HCT116 (cell line): Measurements from ENCODE around the gene LAMC3. TPM values are rescaled to one million over a fixed set of nuclear protein-coding genes. Genes with fewer than 3 reads are reported as not detected.

Experiments used
- ATAC-seq: fragments of 200-7000 bp; cut with Tn5 transposase; 2 replicates; pipeline ENCODE4 v1.9.1; 2020; ENCODE audit warnings: mild to moderate bottlenecking, moderate library complexity
- BruUV-seq: library from RNA; stranded (reverse); fragments of 400-500 nt; replicated peaks from 2 replicates; lab custom pipeline; 2021; lab: Mats Ljungman, UMichigan
- CTCF ChIA-PET: fragments of 300-600 bp; sonication (Branson Sonifier 250); formaldehyde crosslinking; loops from one replicate; lab custom pipeline; 2021; ENCODE audit warnings: antibody characterized with exemption; lab: Charles Lee
- POLR2A ChIA-PET: fragments of 300-600, 350-600 bp; sonication (Branson Sonifier 250); formaldehyde crosslinking; loops from one replicate; lab custom pipeline; 2021; ENCODE audit warnings: antibody characterized with exemption; lab: Charles Lee
- RAD21 ChIA-PET, 2 experiments: fragments of 300-600 bp; sonication (Branson Sonifier 250); formaldehyde crosslinking; loops; one replicate each; lab custom pipeline; 2023; ENCODE audit warnings: low total read pairs in 2 of 2; ENCODE audit not compliant: uncharacterized antibody in 2 of 2, unreplicated experiment in 2 of 2, low non-redundant PET in 1 of 2; lab: Charles Lee
- DNase-seq: peaks from one replicate; pipeline ENCODE4 v3.0.0-alpha.2; 2010; ENCODE audit warnings: low read depth, low spot score
- H2AFZ ChIP-seq: fragments of 200-600 bp; shearing (Covaris generic), sonication (generic); 2 replicates; pipeline ENCODE4 v1.6.1; 2017; ENCODE audit warnings: low read depth, mixed run types, mixed read lengths, antibody characterized with exemption, low read length; ENCODE audit not compliant: poor library complexity, severe bottlenecking
- H3K27ac ChIP-seq: 2 replicates; pipeline ENCODE4 v1.5.1; 2012; ENCODE audit warnings: low read depth, low read length
- H3K27me3 ChIP-seq: fragments of 200-600 bp; sonication (generic); 2 replicates; pipeline ENCODE4 v1.6.1; 2016; ENCODE audit warnings: mixed run types, low read length, mixed read lengths; ENCODE audit not compliant: insufficient read depth
- H3K36me3 ChIP-seq, 2 experiments: fragments of 200-500 bp in 1 of 2; fragments of 200-600 bp in 1 of 2; sonication (Bioruptor generic) in 1 of 2; sonication (generic) in 1 of 2; 2 replicates each; pipeline versions ENCODE4 v1.5.1 to v1.6.1; 2014 to 2016; ENCODE audit warnings: low read length in 2 of 2, inconsistent platforms in 1 of 2, mixed read lengths in 1 of 2, mixed run types in 1 of 2; ENCODE audit not compliant: insufficient read depth in 2 of 2, control insufficient read depth in 1 of 2
- H3K4me1 ChIP-seq, 2 experiments: fragments of 200-600 bp in 1 of 2; sonication (generic) in 1 of 2; 2 replicates each; pipeline versions ENCODE4 v1.5.1 to v1.6.1; 2012 to 2017; ENCODE audit warnings: low read length in 2 of 2, inconsistent platforms in 1 of 2, mild to moderate bottlenecking in 1 of 2, mixed read lengths in 1 of 2, mixed run types in 1 of 2, moderate library complexity in 1 of 2; ENCODE audit not compliant: insufficient read depth in 2 of 2, control insufficient read depth in 1 of 2
- H3K4me2 ChIP-seq: fragments of 200-600 bp; sonication (generic); 2 replicates; pipeline ENCODE4 v1.6.1; 2017; ENCODE audit warnings: mixed run types, low read length, mixed read lengths
- H3K4me3 ChIP-seq, 2 experiments: fragments of 200-600 bp in 1 of 2; sonication (generic) in 1 of 2; replicated peaks in 1 of 2; 2 replicates each; pipeline ENCODE4 v1.5.1; 2011 to 2016; ENCODE audit warnings: low read length in 2 of 2, control low read depth in 1 of 2, low read depth in 1 of 2, mild to moderate bottlenecking in 1 of 2, mixed read lengths in 1 of 2, mixed run types in 1 of 2
- H3K79me2 ChIP-seq: fragments of 200-600 bp; sonication (generic); 2 replicates; pipeline ENCODE4 v1.6.1; 2017; ENCODE audit warnings: mild to moderate bottlenecking, mixed run types, low read length, moderate library complexity, mixed read lengths; ENCODE audit not compliant: insufficient read depth
- H3K9ac ChIP-seq: fragments of 200-600 bp; sonication (generic); 2 replicates; pipeline ENCODE4 v1.6.1; 2016; ENCODE audit warnings: low read length, mixed read lengths
- H3K9me2 ChIP-seq: fragments of 200-600 bp; sonication (generic), shearing (Covaris generic); 2 replicates; pipeline ENCODE4 v1.6.1; 2017; ENCODE audit warnings: mixed run types, mild to moderate bottlenecking, moderate library complexity; ENCODE audit not compliant: insufficient read depth
- H3K9me3 ChIP-seq, 2 experiments: fragments of 200-500 bp in 1 of 2; fragments of 200-600 bp in 1 of 2; sonication (Bioruptor generic) in 1 of 2; sonication (generic) in 1 of 2; 2 replicates each; pipeline ENCODE4 v1.6.1; 2014 to 2017; ENCODE audit warnings: low read length in 2 of 2, mixed read lengths in 2 of 2, inconsistent platforms in 1 of 2, low read depth in 1 of 2, mild to moderate bottlenecking in 1 of 2, mixed run types in 1 of 2, moderate library complexity in 1 of 2; ENCODE audit not compliant: control insufficient read depth in 1 of 2, insufficient read depth in 1 of 2
- H4K20me1 ChIP-seq: fragments of 200-600 bp; sonication (generic), shearing (Covaris generic); 2 replicates; pipeline ENCODE4 v1.6.1; 2017; ENCODE audit warnings: mixed run types, mild to moderate bottlenecking, moderate library complexity; ENCODE audit not compliant: insufficient read depth
- CBX3 ChIP-seq: IDR thresholded peaks from 2 replicates; pipeline ENCODE4 v1.6.1; 2012; ENCODE audit warnings: low read depth
- CEBPB ChIP-seq: IDR thresholded peaks from 2 replicates; pipeline ENCODE4 v1.6.1; 2012; ENCODE audit warnings: low read depth
- EGR1 ChIP-seq: IDR thresholded peaks from 2 replicates; pipeline ENCODE4 v1.6.1; 2012; ENCODE audit warnings: low read depth
- EZH2 ChIP-seq: fragments of 200-600 bp; sonication (generic); IDR thresholded peaks from 2 replicates; pipeline ENCODE4 v1.6.1; 2017; ENCODE audit warnings: antibody characterized with exemption, mixed run types
- FOSL1 ChIP-seq: IDR thresholded peaks from 2 replicates; pipeline ENCODE4 v1.6.1; 2012; ENCODE audit warnings: low read depth
- JUND ChIP-seq: IDR thresholded peaks from 2 replicates; pipeline ENCODE4 v1.6.1; 2012
- POLR2A ChIP-seq: IDR thresholded peaks from 2 replicates; pipeline ENCODE4 v1.7.0; 2011; ENCODE audit warnings: borderline replicate concordance; ENCODE audit not compliant: insufficient read depth, insufficient read length; ENCODE audit errors: extremely low read depth
- POLR2AphosphoS5 ChIP-seq: IDR thresholded peaks from 2 replicates; pipeline ENCODE4 v1.6.1; 2011; ENCODE audit warnings: mild to moderate bottlenecking, low read depth, low read length, moderate library complexity
- RAD21 ChIP-seq: IDR thresholded peaks from 2 replicates; pipeline ENCODE4 v1.6.1; 2012; ENCODE audit warnings: low read depth, mild to moderate bottlenecking
- SIN3A ChIP-seq: IDR thresholded peaks from 2 replicates; pipeline ENCODE4 v1.6.1; 2012; ENCODE audit warnings: low read depth
- SP1 ChIP-seq: IDR thresholded peaks from 2 replicates; pipeline ENCODE4 v1.6.1; 2012; ENCODE audit warnings: low read depth
- TCF7L2 ChIP-seq: IDR thresholded peaks from 2 replicates; pipeline ENCODE4 v1.7.0; 2011; ENCODE audit warnings: borderline replicate concordance, inconsistent platforms; ENCODE audit not compliant: insufficient read depth, insufficient read length; ENCODE audit errors: extremely low read depth
- YY1 ChIP-seq: IDR thresholded peaks from 2 replicates; pipeline ENCODE4 v1.6.1; 2011; ENCODE audit warnings: low read length, low read depth, moderate library complexity, mild to moderate bottlenecking; ENCODE audit not compliant: insufficient replicate concordance; ENCODE audit errors: extremely low read depth
- ZFX ChIP-seq: fragments of 450-650 bp; IDR thresholded peaks from 2 replicates; pipeline ENCODE4 v1.6.1; 2017
- intact Hi-C: fragments of 100-400 bp; cut with micrococcal nuclease; formaldehyde crosslinking; loops from 2 replicates; pipeline ENCODE4 v1.10.0; 2022
- total RNA-seq: library from RNA; stranded (reverse); gene quantifications from one replicate; pipeline ENCODE4 v1.2.1, GENCODE V29; 2021; ENCODE audit not compliant: unreplicated experiment
- TF ChIP-seq, protein P1 (sequence below): IDR thresholded peaks from 2 replicates; pipeline ENCODE4 v1.6.1; 2011; ENCODE audit warnings: mild to moderate bottlenecking, low read length, moderate library complexity; ENCODE audit not compliant: insufficient replicate concordance; ENCODE audit errors: extremely low read depth

LAMC3 gene
- total RNA-seq, 1 experiment from 2014 or later, result 7.7 TPM

DNA sequence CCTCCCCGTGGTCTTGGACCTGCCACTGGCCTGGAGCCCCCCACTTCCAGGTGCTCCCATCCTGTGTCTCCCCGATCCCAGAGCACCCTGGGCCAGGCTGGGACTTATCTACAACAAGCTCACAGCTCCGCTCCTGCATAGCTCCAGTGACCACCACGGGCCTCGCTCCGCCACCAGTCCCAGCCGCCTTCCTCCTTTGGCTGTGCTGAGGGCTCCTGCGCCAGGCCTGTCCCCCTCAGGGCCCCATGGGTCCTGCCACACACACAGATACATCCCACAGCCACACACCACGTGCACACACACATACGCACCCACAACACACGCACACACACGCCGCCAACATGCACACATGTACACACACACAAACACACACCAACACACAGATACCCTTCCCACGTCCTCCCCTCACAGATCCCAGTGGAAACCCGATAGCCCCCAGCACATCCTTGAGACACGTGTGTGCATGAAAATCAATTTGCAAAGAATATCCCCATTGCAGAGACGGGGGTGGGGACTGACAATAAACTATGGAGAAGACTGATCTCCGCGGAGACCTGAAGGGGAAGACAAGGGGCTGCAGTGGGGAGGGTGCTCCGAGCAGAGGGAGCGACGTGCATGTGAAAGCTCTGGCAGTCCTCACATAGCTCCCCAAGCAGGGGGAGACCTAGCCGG, 18.5 kb upstream of the LAMC3 start (continued):
- TF ChIP-seq SP1, result no peak
- TF ChIP-seq JUND, result no peak
- no peak for TF ChIP-seq POLR2AphosphoS5
- TF ChIP-seq ZFX, result no peak
- no peak for TF ChIP-seq FOSL1

DNA sequence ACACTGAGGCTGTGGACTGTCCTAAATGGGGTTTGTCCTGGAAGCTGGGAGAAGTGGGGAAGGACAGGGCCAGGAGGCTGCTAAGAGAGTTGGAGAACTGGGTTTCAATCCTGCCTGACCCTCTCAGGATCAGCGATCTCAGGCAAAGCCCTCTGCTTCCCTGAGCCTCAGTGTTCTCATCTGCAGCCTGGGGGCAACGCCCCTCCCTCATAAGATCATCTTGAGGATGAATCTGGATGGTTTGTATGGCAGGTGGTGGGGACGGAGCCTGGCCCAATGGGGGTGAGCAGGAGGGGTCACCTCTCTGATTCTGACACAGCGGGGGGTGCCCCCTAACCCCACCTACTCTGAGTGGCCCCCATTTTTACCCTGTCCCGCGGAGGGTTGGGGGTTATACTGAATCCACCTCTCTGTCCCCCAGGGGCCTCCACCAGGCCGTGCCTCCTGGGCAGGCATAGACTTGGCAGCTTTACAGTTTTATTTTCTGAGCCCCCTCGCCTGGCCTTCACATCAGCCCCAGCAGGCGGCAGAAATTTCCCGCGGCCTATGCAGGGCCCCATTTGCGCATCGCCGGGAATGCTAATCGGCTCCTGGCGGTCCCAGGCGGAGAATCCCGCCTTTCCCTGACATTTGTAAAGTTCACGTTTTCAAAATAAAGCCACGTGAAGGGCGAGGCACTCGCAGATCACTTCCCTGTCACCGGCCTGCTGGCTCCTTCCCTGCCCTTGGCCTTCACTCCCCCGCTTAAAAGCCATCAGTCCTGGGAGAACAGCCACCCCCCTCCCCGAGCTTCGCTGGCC, 17.8 kb upstream of the LAMC3 start:
- Histone ChIP-seq H2AFZ (no peak overlapping the region), H3K9me3 (no peaks in the 10 kb centered on the region), H3K79me2 (no peaks in the 10 kb centered on the region), H3K36me3 (no peaks in the 10 kb centered on the region), H4K20me1 (no peaks in the 10 kb centered on the region), H3K4me2 (no peak overlapping the region), H3K27ac (no peak overlapping the region), H3K9ac (no peak overlapping the region), H3K27me3 (no peaks in the 10 kb centered on the region), H3K4me3 (no peak overlapping the region), H3K9me2 (no peaks in the 10 kb centered on the region), H3K4me1 (peaks cover 5 to 17% of the 10 kb centered on the region in 2 experiments; a peak in 3 of 4 replicates)
- TF ChIP-seq RAD21, result no peak
- TF ChIP-seq, protein P1, sequence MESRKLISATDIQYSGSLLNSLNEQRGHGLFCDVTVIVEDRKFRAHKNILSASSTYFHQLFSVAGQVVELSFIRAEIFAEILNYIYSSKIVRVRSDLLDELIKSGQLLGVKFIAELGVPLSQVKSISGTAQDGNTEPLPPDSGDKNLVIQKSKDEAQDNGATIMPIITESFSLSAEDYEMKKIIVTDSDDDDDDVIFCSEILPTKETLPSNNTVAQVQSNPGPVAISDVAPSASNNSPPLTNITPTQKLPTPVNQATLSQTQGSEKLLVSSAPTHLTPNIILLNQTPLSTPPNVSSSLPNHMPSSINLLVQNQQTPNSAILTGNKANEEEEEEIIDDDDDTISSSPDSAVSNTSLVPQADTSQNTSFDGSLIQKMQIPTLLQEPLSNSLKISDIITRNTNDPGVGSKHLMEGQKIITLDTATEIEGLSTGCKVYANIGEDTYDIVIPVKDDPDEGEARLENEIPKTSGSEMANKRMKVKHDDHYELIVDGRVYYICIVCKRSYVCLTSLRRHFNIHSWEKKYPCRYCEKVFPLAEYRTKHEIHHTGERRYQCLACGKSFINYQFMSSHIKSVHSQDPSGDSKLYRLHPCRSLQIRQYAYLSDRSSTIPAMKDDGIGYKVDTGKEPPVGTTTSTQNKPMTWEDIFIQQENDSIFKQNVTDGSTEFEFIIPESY, result no peak
- TF ChIP-seq ZFX, result no peak
- no peak for TF ChIP-seq SIN3A
- TF ChIP-seq YY1, result no peak
- TF ChIP-seq CEBPB, result no peak
- no peak for TF ChIP-seq EGR1
- no peak for TF ChIP-seq EZH2
- TF ChIP-seq TCF7L2, result no peak
- no peak for TF ChIP-seq POLR2A
- TF ChIP-seq CBX3, result no peak
- RAD21 ChIA-PET, result no interaction called here
- CTCF ChIA-PET, result interaction anchor here (4.2 kb wide), 1 partner anchor 124 kb away, joined by 9 read pairs; no protein-coding TSS in a partner anchor
- intact Hi-C loops, result no loop called here
- ATAC-seq (no peak), DNase-seq (no peak)
- no TSS peak for BruUV-seq
- POLR2A ChIA-PET, result no interaction called here
